B cell (primary cell): ENCODE data around the gene ASTL. TPM values are rescaled to one million over a fixed set of nuclear protein-coding genes. Genes with fewer than 3 reads are reported as not detected.

Experiments used
- ATAC-seq: fragments of 200-7000 bp; cut with Tn5 transposase; one replicate; pipeline ENCODE4 v1.10.0; 2021; ENCODE audit warnings: low read depth, mild to moderate bottlenecking, moderate number of reproducible peaks, moderate library complexity
- CTCF ChIA-PET: fragments of 350-600 bp; sonication (Branson Sonifier 250); formaldehyde crosslinking; loops from one replicate; lab custom pipeline; 2021; ENCODE audit warnings: antibody characterized with exemption, inconsistent platforms; lab: Charles Lee
- POLR2A ChIA-PET: fragments of 350-600 bp; sonication (Branson Sonifier 250); formaldehyde crosslinking; loops from one replicate; lab custom pipeline; 2021; ENCODE audit warnings: antibody characterized with exemption; lab: Charles Lee
- DNase-seq: peaks from one replicate; pipeline ENCODE4 v3.0.0; 2013
- H2AFZ ChIP-seq: 2 replicates; pipeline ENCODE4 v1.6.1; 2012; ENCODE audit warnings: mild to moderate bottlenecking, low read depth, low read length; ENCODE audit not compliant: insufficient read depth, poor library complexity, severe bottlenecking
- H3K27ac ChIP-seq, 2 donors: 1 replicate in 1 of 2; 2 replicates in 1 of 2; pipeline ENCODE4 v1.5.1; 2012 to 2013; ENCODE audit warnings: low read length in 2 of 2, mild to moderate bottlenecking in 2 of 2, moderate library complexity in 1 of 2
- H3K27me3 ChIP-seq, 4 experiments: fragments of 200-600 bp in 1 of 4; sonication (generic) in 1 of 4; replicated peaks in 1 of 4; 1 replicate in 2 of 4; 2 replicates in 2 of 4; pipeline versions ENCODE4 v1.6.1 to v1.7.0; 2013 to 2016; ENCODE audit warnings: low read length in 3 of 4, mild to moderate bottlenecking in 2 of 4, mixed read lengths in 1 of 4, moderate library complexity in 1 of 4; ENCODE audit not compliant: insufficient read depth in 4 of 4, control insufficient read depth in 3 of 4; ENCODE audit errors: control extremely low read depth in 1 of 4
- H3K36me3 ChIP-seq, 2 experiments: replicated peaks in 1 of 2; 1 replicate in 1 of 2; 2 replicates in 1 of 2; pipeline versions ENCODE4 v1.6.1 to v1.7.1; 2013; ENCODE audit warnings: low read length in 1 of 2; ENCODE audit not compliant: insufficient read depth in 2 of 2, control insufficient read depth in 1 of 2; ENCODE audit errors: control extremely low read depth in 1 of 2, extremely low read depth in 1 of 2
- H3K4me1 ChIP-seq, 2 donors: fragments of 200-600 bp in 1 of 2; sonication (generic) in 1 of 2; 1 replicate in 1 of 2; 2 replicates in 1 of 2; pipeline versions ENCODE4 v1.5.1 to v1.6.1; 2013 to 2017; ENCODE audit warnings: low read length in 2 of 2; ENCODE audit not compliant: control insufficient read depth in 2 of 2, insufficient read depth in 2 of 2
- H3K4me2 ChIP-seq: replicated peaks from 2 replicates; pipeline ENCODE3; 2012; ENCODE audit warnings: mild to moderate bottlenecking, low read depth, low read length; ENCODE audit not compliant: poor library complexity, severe bottlenecking
- H3K4me3 ChIP-seq, 5 experiments: fragments of 200-600 bp in 1 of 5; sonication (generic) in 1 of 5; 1 replicate in 3 of 5; 2 replicates in 2 of 5; pipeline versions ENCODE4 v1.5.1 to v1.7.0; 2011 to 2016; ENCODE audit warnings: low read length in 4 of 5, mild to moderate bottlenecking in 4 of 5, low read depth in 2 of 5, control low read depth in 1 of 5, moderate library complexity in 1 of 5; ENCODE audit not compliant: insufficient read depth in 1 of 5; ENCODE audit errors: control extremely low read depth in 1 of 5, extremely low read depth in 1 of 5
- H3K79me2 ChIP-seq: fragments of 200-600 bp; sonication (generic); one replicate; pipeline ENCODE4 v1.6.0; 2016; ENCODE audit warnings: low read length; ENCODE audit not compliant: control insufficient read depth, insufficient read depth
- H3K9ac ChIP-seq: fragments of 200-600 bp; sonication (generic); 2 replicates; pipeline ENCODE4 v1.6.1; 2017; ENCODE audit warnings: mild to moderate bottlenecking, low read length, moderate library complexity
- H3K9me3 ChIP-seq, 3 donors: one replicate each; pipeline versions ENCODE4 v1.6.1 to v1.7.1; 2013; ENCODE audit warnings: low read length in 2 of 3; ENCODE audit not compliant: control insufficient read depth in 2 of 3, insufficient read depth in 1 of 3; ENCODE audit errors: control extremely low read depth in 1 of 3
- H4K20me1 ChIP-seq: 2 replicates; pipeline ENCODE4 v1.6.0; 2012; ENCODE audit warnings: mild to moderate bottlenecking, low read length; ENCODE audit not compliant: insufficient read depth, control insufficient read depth, poor library complexity, severe bottlenecking
- H3K27ac Mint-ChIP-seq: one replicate; pipeline ENCODE4 v1.8.0; 2021; ENCODE audit warnings: mixed read lengths
- H3K27me3 Mint-ChIP-seq: one replicate; pipeline ENCODE4 v1.8.0; 2021; ENCODE audit warnings: mixed read lengths
- H3K4me1 Mint-ChIP-seq: one replicate; pipeline ENCODE4 v1.8.0; 2021; ENCODE audit warnings: mixed read lengths
- H3K4me3 Mint-ChIP-seq: one replicate; pipeline ENCODE4 v1.8.0; 2021; ENCODE audit warnings: mixed read lengths
- H3K9me3 Mint-ChIP-seq: one replicate; pipeline ENCODE4 v1.8.0; 2022; ENCODE audit warnings: mixed read lengths; ENCODE audit not compliant: insufficient read depth
- CTCF ChIP-seq: fragments of 200-600 bp; IDR thresholded peaks from one replicate; pipeline ENCODE4 v1.8.0; 2022; ENCODE audit warnings: antibody characterized with exemption, mild to moderate bottlenecking
- EZH2 ChIP-seq: IDR thresholded peaks from 2 replicates; pipeline ENCODE4 v1.6.1; 2012; ENCODE audit warnings: borderline replicate concordance, low read depth, mild to moderate bottlenecking, moderate library complexity, low read length; ENCODE audit not compliant: insufficient read depth, poor library complexity, severe bottlenecking
- WGBS: methylation state at CpG from one replicate; pipeline ENCODE4 v1.1.5; 2013; ENCODE audit warnings: missing lambda C conversion rate; ENCODE audit not compliant: insufficient coverage; 5-methylcytosine and 5-hydroxymethylcytosine counted together
- intact Hi-C: fragments of 100-400 bp; cut with micrococcal nuclease; formaldehyde crosslinking; loops from one replicate; pipeline ENCODE4 v1.10.0; 2022
- polyA plus RNA-seq: library from polyadenylated mRNA; depleted of rRNA; stranded (reverse); fragments of >200 nt; gene quantifications from 2 replicates; pipeline ENCODE4 v1.2.3, GENCODE V29; 2012
- total RNA-seq, 2 donors: library from RNA; stranded (reverse); fragments of 120-200 nt in 1 of 2; gene quantifications; 1 replicate in 1 of 2; 2 replicates in 1 of 2; pipeline versions ENCODE4 v1.2.3 to v1.2.4, GENCODE V29; 2013 to 2022

The ASTL gene
- total and polyA plus RNA-seq, 2 donors (not counting 1 experiment from before 2014, with no cell fraction given), result 0.15 to 0.59 TPM

DNA sequence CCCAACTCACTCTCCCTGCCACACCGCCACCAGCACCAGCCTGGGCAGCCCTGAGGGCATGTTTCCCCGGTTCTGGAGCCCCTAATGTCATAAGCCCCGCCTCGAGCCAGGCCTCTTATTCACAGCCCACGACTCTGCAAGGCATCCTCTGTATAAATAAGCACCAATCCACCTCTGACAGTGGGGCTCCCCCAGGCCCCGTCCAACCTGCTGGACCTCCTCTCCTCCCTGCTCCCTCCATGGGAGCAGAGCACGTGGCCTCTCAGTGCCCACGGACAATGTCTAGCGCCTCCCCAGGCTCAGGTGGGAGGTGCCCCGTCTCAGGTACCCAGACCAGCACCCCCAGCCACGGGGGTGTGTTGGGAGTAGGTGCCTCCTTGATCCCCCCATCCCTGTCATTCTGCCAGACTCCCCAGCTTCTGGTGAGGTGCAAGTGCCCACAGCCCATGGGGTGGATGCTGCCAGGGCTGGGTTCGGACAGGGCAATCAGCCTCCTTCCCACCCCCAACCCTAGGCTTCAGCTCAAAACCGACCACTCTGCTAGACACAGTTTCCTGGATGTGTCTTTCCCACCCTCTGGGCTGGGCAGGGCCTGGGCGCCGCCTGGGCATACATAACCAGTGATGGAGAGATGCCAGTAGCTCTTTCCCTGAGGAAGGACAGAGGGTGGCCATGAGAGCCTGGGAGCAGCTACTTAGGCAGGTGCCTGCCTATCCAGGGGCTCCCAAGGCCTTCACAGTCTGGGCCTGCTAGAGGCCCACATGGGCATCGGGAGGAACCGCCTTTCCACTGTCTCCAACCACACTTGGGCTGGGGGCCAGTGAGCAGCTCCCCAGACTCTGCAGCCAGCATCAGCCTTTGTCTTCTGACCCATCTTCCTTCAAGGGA lies 20.4 kb downstream of the ASTL start:
- no peak for TF ChIP-seq CTCF
- no peak for TF ChIP-seq EZH2
- Histone ChIP-seq H3K27me3 (peaks cover 0 to 51% (median 12%) of the 10 kb centered on the region in 4 experiments), H3K9ac (no peak overlapping the region), H3K27ac (no peak overlapping the region), H3K79me2 (no peaks in the 10 kb centered on the region), H3K4me3 (peak overlapping the region in 1 of 5 experiments; percentile 52), H4K20me1 (no peaks in the 10 kb centered on the region), H3K36me3 (no peaks in the 10 kb centered on the region), H2AFZ (no peak overlapping the region), H3K4me2 (peak overlapping the region; percentile 94), H3K4me1 (peaks cover 18 to 22% of the 10 kb centered on the region in 2 donors), H3K9me3 (peaks cover 0 to 8% (median 0%) of the 10 kb centered on the region in 3 donors)
- Mint-ChIP-seq H3K27ac (peak overlapping the region; percentile 32), H3K9me3 (no peaks in the 10 kb centered on the region), H3K27me3 (peaks cover 34% of the 10 kb centered on the region), H3K4me1 (peaks cover 26% of the 10 kb centered on the region), H3K4me3 (peak overlapping the region; percentile 79)
- CTCF ChIA-PET, result interaction anchor here (0.9 to 3.2 kb wide), 11 partner anchors 10 to 202 kb away, joined by 3 to 32 read pairs (median 5); partner anchors contain the start of gene ASTL
- no peak for DNase-seq
- intact Hi-C loops, result loop anchor here (1.0 kb wide), 1 partner anchor 125 kb away; no protein-coding TSS in a partner anchor
- 61% methylated on average over 12 of the region's 17 CpGs for WGBS
- POLR2A ChIA-PET, result interaction anchor here (0.6 kb wide), 1 partner anchor 414 kb away, joined by 5 read pairs; no protein-coding TSS in a partner anchor
- ATAC-seq, result no peak
